DMS79 (cell line): ENCODE data around the gene KCNK7.

Experiments used
- DNase-seq: peaks from one replicate; lab custom pipeline; 2025; lab: John Stamatoyannopoulos, UW

Gene KCNK7

DNA sequence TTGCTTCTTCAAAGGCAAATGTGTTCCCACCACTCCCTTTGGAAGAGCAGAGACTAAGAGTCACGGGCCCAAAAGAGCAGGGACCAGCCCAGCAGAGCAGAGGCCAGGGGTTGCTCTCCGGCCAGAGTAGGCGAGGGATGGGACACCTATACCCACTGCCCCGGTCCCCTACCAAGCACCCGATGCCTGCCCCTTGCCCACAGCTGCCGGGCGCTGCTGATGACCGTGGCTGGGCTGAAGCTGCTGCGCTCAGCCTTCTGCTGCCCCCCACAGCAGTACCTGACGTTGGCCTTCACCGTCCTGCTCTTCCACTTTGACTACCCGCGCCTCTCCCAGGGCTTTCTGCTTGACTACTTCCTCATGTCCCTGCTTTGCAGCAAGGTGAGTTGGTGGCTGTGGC, 31.6 kb upstream of the KCNK7 start:
- DNase-seq, result no peak

DNA sequence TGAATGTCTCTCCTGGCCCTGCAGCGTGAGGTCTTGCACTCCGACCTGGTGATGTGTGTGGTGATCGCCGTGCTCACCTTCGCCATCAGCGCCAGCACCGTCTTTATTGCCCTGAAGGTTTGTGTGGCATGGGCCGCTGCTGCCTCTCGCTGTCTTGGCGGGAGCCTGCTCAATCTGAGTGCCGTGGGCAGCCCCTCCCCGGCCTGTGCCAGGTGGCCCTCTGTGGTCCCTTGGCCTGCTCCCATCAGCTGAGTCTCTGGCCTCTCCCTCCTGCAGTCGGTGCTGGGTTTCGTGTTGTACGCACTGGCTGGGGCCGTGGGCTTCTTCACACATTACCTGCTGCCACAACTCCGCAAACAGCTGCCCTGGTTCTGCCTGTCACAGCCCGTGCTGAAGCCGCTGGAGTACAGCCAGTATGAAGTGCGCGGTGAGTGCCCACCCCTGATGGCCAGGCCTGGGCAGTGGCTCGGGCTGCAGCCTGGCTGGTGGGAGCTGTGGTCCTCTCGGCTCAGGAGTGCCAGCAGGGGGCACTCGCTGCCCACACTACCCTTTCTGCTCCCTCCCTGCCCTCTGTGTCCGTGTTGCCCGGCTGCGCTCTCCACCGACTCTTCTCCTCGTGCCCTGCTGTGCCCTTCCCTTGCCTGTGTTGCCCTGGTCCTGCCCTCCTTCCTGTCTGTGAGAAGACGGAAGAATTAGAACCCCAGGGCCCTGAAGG, 30.2 kb upstream of the KCNK7 start:
- DNase-seq, result peak; percentile 16

DNA sequence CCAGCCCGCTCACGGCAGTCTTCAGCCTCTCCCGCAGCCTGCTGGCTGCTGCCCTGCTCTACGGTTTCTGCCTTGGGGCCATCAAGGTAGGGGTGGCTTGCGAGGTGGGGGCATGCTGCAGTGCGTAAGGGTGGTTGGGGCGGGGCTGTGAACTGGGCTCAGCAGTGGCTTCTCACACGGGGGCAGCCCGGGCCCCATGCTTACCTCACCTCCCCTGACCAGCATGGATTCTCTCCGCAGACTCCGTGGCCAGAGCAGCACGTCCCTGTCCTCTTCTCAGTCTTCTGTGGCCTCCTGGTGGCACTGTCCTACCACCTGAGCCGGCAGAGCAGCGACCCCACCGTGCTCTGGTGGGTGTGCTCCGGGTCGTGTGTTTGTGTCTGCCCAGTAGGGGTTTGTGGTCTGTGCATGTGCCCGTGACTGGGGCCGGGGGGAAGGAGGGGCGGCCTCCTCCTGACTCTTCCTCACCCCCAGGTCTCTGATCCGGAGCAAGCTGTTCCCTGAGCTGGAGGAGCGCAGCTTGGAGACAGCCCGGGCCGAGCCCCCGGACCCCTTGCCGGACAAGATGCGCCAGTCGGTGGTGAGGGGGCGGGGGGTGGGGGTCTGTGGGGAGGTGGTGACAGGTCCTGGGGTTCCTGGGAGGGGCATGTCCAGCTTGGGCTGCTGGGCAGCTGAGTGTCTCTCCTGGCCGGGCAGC, 29.5 kb upstream of the KCNK7 start:
- no peak for DNase-seq

DNA sequence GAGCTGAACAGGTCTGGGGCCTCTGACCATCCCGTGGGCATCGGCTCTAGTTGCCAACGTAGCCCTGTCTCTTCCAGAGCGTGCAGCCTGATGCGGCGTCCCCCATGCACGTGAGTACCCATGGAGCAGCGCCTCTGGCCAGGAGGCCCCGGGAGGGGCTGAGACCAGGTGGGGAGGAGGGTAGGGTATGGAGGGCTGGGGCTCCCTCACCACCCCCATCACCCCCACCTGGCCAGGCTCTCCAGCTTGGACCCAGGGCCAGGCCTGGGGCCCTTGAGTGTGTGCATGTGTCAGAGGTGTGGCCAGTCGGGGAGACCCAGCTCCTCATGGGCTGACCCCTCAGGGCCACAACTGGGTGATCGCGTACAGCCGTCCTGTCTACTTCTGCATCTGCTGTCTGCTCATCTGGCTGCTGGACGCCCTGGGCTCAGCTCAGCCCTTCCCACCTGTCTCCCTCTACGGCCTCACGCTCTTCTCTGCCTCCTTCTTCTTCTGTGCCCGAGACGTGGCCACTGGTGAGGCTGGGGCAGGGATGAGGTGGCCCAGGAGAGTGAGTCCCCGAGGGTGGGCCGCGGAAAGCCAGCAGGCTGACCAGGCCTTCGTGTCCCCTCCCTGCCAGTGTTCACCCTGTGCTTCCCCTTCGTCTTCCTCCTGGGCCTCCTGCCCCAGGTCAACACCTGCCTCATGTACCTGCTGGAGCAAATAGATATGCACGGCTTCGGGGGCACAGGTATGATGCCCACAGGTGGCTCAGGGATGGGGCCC, 28.4 kb upstream of the KCNK7 start:
- DNase-seq, result no peak

DNA sequence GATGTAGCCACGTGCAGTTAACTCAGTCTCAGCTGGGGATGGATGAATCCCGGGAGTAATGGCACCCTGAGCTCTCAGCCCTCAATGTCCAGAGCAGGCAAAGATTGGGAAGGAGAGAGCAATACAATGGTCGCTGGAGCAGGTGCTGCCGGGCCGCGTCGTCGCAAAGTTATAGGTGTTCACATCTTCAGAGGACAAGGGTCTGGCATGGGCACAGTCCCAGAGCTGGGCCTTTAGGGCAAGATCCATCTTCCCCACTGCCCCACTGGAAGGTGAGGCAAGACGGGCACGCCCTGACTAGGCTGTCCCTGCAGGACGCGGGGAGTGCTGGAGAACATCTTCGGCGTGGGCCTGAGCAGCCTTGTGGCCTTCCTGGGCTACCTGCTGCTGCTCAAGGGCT, 27.6 kb upstream of the KCNK7 start:
- DNase-seq, result no peak

DNA sequence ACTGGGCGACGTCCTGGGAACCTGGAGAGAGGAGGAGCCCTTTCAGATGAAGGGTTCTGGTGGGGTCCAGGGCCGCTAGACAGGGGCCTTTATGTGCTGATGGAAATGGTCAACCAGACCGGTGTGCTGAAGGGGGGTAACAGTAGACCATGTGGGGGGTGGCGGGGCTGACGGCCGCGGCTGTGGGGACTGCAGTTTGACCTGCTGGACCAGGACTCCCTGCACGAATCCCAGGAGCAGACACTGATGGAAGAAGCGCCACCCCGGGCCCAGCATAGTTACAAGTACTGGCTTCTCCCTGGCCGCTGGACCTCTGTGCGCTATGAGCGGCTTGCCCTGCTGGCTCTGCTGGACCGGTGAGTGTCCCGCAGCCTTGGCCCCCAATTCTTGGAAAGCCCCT, 26.4 kb upstream of the KCNK7 start:
- no peak for DNase-seq

DNA sequence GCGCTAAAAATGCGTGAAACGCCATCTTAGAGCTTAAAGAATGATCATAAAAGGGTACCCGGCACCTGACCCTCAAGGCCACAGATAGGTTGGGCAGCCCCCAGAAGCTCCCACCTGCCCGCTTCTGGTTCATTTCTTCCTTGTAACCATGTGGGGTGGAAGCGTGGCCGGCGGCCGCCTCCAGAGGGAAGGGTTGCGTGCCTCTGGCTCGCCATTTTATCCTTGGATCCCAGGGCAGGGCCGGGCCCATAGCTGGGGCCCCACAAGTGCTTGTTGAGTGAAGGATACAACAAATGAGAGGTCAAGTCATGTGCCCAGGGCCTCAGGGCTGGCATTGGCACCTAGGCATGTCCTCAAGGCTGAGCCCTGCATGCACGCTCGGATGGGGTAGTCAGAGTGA, 25.9 kb upstream of the KCNK7 start:
- no peak for DNase-seq

DNA sequence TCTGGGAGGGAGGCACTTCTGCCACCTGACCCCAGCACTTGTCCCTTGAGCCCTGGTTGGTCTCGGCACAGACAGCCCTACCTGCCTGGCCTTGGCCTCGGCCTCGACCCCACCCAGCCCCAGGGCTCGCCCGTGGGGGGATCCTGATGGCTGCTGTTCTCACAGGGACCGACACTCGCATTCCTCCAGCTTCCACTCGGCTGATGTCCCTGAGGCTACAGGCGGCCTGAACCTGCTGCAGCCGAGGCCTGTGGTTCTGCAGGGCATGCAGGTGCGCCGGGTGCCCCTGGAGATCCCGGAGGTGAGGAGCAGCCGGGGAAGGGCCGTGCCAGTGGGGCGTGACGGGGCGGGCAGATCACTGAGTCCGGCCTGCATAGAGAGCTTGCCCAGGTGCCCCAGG, 25.1 kb upstream of the KCNK7 start:
- no peak for DNase-seq

DNA sequence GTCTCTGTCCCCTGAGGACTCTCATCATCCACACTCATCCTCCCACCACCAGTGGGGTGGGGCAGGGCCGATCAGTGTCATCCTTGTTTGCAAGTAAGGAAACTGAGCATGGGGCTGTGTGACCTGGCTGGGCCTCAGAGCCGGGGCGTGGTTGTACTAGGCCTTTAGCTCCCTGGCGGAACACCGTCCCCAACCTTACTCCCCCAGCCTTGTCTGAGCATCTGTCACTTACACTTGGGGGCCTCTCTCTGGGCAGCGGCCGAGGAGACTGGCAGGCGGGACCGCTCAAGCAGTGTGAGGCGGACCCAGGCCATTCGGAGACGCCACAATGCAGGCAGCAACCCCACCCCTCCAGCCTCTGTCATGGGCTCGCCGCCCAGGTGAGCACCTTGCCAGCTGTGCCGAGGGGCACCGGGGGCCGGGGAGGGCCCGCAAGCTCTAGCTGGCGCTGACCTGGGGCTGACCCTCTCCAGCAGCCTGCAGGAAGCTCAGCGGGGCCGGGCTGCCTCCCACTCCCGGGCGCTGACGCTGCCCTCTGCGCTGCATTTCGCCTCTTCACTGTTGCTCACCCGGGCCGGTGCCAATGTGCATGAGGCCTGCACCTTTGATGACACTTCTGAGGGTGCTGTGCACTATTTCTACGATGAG, 23.8 kb upstream of the KCNK7 start:
- no peak for DNase-seq

DNA sequence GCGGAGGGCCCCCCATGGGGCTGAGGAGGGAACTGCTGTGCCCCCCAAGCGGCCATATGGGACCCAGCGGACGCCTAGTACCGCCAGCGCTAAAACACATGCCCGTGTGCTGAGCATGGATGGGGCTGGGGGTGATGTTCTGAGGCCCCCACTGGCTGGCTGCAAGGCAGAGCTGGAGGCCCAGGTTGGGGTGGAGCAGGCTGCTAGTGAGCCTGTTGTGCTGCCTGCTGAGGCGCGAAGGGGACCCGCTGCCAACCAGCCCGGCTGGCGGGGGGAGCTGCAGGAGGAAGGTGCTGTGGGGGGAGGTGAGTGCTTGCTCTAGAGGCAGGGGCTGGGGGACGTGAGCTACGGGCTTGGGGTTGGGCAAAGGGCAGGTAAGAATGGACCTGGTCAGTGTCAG, 23.2 kb upstream of the KCNK7 start:
- DNase-seq, result no peak

DNA sequence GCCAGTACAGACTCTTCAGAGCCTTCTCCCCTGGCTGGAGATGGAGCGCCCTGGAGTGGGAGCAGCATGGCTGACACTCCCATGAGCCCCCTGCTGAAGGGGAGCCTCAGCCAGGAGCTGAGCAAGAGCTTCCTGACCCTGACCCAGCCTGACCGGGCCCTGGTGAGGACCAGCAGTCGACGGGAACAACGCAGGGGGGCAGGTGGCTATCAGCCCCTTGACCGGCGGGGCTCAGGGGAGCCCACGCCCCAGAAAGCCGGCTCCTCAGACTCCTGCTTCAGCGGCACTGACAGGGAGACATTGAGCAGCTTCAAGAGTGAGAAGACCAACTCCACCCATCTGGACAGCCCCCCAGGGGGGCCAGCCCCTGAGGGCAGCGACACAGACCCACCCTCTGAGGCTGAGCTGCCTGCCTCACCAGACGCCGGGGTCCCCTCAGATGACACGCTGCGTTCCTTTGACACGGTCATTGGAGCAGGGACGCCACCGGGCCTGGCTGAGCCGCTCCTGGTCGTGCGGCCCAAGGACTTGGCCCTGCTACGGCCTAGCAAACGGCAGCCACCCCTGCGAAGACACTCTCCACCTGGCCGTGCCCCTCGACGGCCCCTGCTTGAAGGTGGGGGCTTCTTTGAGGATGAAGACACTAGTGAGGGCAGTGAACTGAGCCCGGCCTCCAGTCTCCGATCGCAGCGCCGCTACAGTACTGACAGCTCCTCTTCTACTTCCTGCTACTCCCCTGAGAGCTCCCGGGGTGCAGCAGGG, 22.6 kb upstream of the KCNK7 start:
- no peak for DNase-seq

DNA sequence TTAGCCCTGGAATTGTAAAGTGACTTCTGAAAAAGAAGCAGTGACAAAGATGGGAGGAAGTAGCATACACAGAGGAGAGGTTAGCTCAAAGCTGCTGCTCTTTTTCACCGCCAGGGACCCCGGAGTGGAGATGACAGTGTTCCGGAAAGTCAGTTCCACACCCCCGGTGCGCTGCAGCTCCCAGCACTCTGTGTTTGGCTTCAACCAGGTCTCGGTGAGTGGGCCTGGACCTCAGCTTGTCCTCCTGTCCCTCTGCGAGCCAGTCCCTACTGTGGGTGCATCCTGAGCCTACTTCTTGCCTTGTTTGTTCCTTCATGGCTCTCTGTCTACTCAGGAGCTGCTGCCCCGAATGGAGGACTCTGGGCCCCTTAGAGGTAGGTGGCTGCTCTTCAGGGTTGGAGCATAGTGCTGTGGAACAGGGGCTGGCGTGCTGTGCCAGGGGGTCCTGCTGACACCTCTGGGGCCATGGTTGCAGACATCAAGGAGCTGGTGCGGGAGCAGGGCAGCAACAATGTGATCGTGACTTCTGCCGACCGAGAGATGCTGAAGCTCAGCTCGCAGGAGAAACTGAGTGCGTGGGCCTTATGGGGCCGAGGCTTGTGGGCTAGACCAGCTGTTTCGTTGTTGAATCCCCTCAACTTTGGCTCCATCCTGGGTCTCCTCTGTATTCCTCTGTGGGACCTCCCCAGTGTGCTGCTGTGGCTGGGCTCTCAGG, 21.7 kb upstream of the KCNK7 start:
- DNase-seq, result no peak

DNA sequence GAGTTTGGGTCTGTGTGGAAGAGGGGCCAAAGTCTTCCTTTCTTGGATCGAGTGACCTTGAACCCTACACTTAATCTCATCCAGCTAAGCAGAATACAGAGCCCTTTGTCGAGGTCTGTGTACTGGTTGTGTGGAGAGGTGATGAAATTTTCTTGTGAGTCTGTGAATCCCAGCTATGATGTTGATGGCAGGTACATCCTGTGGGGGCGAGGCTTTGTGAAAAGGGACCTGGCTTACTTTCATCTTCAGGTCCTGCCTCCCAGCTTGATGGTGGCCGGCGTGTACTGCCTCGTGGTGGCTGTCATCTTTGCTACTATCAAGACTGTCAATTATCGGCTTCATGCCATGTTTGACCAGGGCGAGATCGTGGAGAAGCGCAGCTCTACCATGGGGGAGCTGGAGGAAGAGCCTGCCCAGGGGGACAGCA, 21.0 kb upstream of the KCNK7 start:
- no peak for DNase-seq

DNA sequence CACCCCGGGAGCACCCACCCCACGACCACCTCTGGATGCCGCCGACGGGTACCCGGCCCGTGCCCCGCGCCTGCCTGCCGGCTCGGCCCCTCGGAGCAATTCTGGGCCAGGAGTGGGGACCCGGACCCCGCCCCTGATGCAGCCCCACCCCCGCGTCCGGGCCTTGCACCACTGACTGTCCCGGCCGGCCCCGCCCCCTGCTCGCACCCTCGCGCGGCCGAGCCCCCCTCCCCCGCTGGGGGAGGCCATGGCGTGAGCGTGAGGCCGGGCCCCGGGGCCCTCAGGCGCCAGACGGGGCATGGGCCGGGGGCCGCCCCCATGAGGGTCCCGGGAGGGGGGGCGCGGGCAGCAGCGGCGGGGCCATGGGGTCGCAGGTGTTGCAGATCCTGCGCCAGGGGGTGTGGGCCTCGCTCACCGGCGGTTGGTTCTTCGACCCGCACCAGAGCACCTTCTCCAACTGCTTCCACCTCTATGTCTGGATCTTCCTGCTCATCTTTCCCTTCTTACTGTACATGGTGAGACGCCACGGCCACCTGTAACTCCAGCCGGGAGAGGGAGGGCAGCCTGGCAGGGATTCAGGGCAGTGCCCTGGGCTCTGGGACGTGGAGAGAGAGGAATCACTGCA, 20.5 kb upstream of the KCNK7 start:
- DNase-seq, result no peak

DNA sequence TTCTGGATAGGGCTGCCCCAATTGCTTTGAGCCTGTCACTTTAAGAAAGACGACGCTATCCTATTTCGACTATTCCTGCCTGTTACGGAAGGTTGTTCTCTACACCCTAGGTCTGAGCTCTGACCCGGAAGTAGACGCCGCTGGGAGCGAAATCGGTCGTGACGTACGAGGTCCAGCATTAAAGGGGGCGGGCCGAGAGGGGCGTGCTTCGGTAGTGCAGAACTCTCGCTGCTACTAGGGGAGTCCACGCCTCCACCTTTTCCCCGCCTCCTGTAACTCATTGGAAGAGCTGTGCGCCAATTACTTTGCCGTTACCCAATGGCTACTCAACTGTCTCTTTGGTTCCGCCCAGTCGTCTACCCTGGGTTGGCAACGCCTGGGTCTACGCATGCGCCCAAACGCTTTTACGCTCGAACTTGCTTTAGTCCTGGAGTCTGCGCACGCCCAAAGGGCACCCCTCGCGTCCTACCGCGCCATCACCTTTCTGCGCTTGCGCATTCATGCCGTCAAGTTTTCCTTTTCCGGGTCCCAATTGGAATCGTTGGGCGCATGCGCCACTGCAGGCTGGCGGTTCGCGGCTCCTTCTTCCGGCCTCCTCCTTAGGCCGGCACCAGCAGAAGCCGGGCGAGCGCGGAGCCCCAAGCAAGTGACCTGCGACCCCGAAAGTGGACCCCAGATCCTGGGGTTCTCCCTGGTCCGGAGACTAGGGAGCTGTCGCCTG, 19.8 kb upstream of the KCNK7 start, which contains the start of gene PCNX3:
Gene PCNX3, plus strand, starts transcription at position 548 of the 721 bp plus-strand sequence. CDS start 536 bp downstream, outside the sequence.
- peak; percentile 100 for DNase-seq

DNA sequence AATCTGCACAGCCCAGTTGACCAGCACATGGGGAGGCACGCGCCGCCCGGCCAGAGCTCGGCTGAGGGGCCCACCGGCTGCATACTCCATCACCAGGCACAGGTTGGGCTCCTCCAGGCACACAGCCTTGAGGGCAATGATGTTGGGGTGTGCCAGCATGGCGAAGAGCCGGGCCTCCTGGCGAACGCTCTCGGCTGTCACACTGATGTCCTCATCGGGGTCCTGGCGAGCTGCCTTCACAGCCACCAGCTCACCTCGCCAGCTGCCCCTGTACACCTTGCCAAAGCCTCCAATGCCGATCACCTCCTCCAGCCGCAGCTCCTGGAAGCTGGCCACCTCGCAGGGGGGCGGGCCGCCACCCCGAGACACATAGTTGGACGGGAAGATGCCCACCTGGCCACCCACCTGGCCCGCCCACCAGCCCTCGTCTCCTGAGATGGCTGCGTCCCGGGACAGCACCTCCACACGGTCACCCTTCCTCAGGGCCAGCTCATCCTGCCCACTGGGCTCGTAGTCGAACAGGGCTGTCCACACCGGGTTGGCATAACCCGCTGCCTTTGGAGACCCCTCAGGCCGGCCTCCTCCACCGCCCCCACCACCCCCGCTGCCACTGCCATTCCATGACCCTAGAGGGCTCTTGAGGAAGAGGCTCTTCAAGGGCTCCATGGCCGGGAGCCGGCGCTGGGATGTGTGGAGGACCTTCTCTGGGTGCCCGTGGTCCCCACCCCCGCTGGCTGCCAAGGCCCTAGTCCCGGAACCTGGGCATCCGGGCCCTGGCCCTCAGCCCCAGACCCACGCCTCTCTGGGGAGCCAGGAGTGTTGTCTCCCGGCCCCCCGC, 17.7 kb upstream of the KCNK7 start:
- DNase-seq, result no peak

DNA sequence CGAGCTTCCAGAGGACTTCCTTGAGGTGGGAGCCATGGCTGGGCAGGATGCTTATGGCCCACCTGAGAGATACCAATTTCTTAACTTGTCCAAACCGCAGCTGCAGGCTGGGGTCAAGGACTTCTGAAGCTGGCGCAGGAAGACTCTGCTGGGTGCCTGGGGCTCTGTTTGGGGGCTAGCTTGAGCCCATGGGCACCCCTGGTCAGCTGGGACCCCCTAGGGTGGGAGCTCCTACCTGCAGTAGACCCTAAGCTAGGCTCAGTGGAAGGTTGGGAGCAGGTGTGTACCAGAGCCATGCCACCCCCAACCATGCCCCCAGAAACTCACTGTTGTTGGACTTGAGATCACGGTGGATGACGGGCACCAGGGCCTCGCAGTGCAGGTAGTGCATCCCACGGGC, 17.1 kb upstream of the KCNK7 start:
- no peak for DNase-seq

DNA sequence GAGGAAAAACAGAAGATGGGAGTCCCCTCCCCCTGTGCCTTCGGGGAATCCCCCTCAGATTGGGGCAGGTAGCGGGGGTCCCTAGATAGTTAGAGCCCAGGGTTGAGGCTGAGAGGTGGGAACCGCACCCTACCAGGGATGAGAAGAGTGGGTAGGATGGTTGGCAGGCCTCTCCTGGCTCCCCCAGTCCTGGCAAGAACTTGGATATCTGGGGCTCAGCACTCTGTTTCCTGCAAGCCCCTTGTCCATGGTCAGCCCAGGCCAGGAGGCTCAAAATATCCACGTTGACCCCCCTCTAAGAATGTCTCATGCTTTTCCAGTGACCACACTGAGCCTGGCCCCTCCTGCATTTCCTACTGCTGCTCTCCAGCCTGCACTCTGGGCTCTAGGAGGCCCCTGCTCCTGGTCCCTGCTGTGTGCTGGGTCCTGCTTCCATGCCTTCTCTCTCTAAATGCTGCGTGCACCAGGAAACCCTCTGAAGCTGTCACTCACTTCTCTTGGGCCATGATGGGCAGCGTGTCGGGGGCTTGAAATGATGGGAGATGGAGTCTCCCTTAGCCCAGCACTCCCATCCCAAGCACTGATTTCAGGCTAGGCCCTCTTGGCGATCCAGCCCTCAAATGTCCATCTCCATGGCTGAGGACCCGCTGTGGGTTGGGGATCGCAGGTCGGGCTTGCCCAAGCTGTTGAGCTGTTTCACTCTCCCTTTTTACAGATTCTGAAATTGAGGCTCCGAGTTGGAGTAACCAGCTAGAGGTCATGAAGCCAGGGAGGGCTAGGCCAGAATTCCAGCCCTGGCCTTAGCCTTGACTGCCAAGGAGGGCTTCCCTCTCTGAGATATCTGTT, 16.4 kb upstream of the KCNK7 start:
- no peak for DNase-seq
